Measurements from ENCODE around the gene GLT8D2.

DNA sequence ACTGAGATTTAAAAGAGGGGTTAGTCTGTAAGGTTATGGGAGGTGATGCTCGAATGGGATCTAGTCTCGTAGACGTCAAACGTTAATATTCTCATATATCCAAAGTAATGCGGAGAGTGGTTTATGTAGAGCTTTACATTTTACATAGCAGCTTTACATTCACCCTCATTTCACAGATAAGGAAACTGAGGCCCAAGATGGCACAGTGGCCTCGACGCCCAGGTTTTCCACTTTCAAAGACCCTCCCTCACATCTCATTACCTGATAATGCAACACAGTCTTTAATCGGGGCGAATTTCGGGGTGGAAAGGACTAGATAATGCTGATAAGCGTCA is 84.8 kb downstream of the GLT8D2 start:
- TF ChIP-seq, protein P1, sequence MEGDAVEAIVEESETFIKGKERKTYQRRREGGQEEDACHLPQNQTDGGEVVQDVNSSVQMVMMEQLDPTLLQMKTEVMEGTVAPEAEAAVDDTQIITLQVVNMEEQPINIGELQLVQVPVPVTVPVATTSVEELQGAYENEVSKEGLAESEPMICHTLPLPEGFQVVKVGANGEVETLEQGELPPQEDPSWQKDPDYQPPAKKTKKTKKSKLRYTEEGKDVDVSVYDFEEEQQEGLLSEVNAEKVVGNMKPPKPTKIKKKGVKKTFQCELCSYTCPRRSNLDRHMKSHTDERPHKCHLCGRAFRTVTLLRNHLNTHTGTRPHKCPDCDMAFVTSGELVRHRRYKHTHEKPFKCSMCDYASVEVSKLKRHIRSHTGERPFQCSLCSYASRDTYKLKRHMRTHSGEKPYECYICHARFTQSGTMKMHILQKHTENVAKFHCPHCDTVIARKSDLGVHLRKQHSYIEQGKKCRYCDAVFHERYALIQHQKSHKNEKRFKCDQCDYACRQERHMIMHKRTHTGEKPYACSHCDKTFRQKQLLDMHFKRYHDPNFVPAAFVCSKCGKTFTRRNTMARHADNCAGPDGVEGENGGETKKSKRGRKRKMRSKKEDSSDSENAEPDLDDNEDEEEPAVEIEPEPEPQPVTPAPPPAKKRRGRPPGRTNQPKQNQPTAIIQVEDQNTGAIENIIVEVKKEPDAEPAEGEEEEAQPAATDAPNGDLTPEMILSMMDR (conservative IDR thresholded peaks at IDR 0.05; ENCODE audit: low read depth, low read length), result no peak
- TF ChIP-seq EZH2 (IDR thresholded peaks at IDR 0.05; ENCODE audit: borderline replicate concordance, low read depth, low read length, poor library complexity, severe bottlenecking), result no peak

All from A673 (cell line).